GM18498 (cell line): ENCODE results near the gene WSCD1.

Experiments
- ATAC-seq: cut with Tn5 transposase; IDR thresholded peaks from one replicate; pipeline ENCODE4 v1.9.1; 2021; ENCODE audit warnings: mild to moderate bottlenecking, moderate library complexity; ENCODE audit not compliant: unreplicated experiment

WSCD1 gene

GRCh38 chr17:6104956-6105648 is 34.9 kb downstream of the WSCD1 start:
- ATAC-seq: no peak

GRCh38 chr17:6105649-6106007 is 35.4 kb downstream of the WSCD1 start:
- ATAC-seq: no peak

- ATAC-seq: no peak
These were observed 36.0 kb downstream of the WSCD1 start for GRCh38 chr17:6106212-6106611.

GRCh38 chr17:6107791-6108190 is 37.6 kb downstream of the WSCD1 start:
- no peak for ATAC-seq

GRCh38 chr17:6108382-6108781 is 38.2 kb downstream of the WSCD1 start:
- ATAC-seq: no peak

- ATAC-seq: no peak
These were observed 38.8 kb downstream of the WSCD1 start for GRCh38 chr17:6108987-6109386.

- no peak for ATAC-seq
These were observed 39.4 kb downstream of the WSCD1 start for GRCh38 chr17:6109536-6109935.

GRCh38 chr17:6110088-6110487 is 39.9 kb downstream of the WSCD1 start:
- no peak for ATAC-seq

- ATAC-seq: no peak
These were observed 40.4 kb downstream of the WSCD1 start for GRCh38 chr17:6110592-6110991.

- ATAC-seq: no peak
These were observed 50.2 kb downstream of the WSCD1 start for GRCh38 chr17:6120351-6120750.

- no peak for ATAC-seq
These were observed 54.7 kb downstream of the WSCD1 start for GRCh38 chr17:6124856-6125255.

- ATAC-seq: no peak
These were observed 56.6 kb downstream of the WSCD1 start for GRCh38 chr17:6126768-6127167.

GRCh38 chr17:6134721-6135120 is 64.5 kb downstream of the WSCD1 start:
- no peak for ATAC-seq

- no peak for ATAC-seq
These were observed 65.1 kb downstream of the WSCD1 start for GRCh38 chr17:6135236-6135635.

GRCh38 chr17:6135996-6136395 is 65.8 kb downstream of the WSCD1 start:
- no peak for ATAC-seq

- no peak for ATAC-seq
These were observed 67.7 kb downstream of the WSCD1 start for GRCh38 chr17:6137716-6138502.

- ATAC-seq: no peak
These were observed 68.7 kb downstream of the WSCD1 start for GRCh38 chr17:6138761-6139446.

- ATAC-seq: no peak
These were observed 69.3 kb downstream of the WSCD1 start for GRCh38 chr17:6139447-6139832.

GRCh38 chr17:6140188-6140587 is 70.0 kb downstream of the WSCD1 start:
- ATAC-seq: no peak

- ATAC-seq: no peak
These were observed 70.7 kb downstream of the WSCD1 start for GRCh38 chr17:6140728-6141330.

GRCh38 chr17:6142701-6143100 is 72.5 kb downstream of the WSCD1 start:
- no peak for ATAC-seq

GRCh38 chr17:6145946-6146345 is 75.8 kb downstream of the WSCD1 start:
- no peak for ATAC-seq
